ENCODE results near the gene BAHCC1.

BAHCC1 gene

DNA sequence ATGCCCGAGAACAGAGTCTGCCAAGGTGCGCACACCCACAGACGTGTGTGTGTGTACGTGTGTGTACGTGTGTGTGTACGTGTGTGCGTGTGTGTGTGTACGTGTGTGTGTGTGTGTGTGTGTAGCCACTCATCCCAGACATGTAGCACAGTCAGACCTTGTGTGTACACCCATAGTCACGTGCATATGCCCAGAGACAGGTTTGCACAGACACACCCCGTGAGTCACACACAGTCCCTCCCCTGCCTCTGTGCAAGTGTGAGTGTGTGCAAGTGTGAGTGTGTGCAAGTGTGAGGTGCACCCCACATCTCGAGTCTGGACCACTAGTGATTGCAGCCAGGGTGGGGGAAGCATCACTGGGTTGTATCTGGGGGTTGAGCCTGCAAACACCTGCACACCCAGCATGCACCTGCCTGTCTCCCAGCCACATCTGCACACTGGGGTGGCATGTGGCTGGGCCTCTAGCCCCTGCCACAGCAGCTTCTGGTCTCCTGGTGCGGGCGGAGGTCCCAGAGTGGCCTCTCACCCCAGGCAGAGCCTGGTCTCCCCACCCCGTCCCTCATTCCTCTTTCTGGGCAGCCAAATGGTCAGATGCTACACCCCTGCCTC is 23.6 kb downstream of the BAHCC1 start:
- TF ChIP-seq, protein P1, sequence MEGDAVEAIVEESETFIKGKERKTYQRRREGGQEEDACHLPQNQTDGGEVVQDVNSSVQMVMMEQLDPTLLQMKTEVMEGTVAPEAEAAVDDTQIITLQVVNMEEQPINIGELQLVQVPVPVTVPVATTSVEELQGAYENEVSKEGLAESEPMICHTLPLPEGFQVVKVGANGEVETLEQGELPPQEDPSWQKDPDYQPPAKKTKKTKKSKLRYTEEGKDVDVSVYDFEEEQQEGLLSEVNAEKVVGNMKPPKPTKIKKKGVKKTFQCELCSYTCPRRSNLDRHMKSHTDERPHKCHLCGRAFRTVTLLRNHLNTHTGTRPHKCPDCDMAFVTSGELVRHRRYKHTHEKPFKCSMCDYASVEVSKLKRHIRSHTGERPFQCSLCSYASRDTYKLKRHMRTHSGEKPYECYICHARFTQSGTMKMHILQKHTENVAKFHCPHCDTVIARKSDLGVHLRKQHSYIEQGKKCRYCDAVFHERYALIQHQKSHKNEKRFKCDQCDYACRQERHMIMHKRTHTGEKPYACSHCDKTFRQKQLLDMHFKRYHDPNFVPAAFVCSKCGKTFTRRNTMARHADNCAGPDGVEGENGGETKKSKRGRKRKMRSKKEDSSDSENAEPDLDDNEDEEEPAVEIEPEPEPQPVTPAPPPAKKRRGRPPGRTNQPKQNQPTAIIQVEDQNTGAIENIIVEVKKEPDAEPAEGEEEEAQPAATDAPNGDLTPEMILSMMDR (IDR thresholded peaks at IDR 0.05; ENCODE audit: borderline replicate concordance, insufficient read depth, low read depth, low read length): no peak
- no peak overlapping the region for H3K4me3 ChIP-seq (ENCODE audit: low read depth, low read length)

DNA sequence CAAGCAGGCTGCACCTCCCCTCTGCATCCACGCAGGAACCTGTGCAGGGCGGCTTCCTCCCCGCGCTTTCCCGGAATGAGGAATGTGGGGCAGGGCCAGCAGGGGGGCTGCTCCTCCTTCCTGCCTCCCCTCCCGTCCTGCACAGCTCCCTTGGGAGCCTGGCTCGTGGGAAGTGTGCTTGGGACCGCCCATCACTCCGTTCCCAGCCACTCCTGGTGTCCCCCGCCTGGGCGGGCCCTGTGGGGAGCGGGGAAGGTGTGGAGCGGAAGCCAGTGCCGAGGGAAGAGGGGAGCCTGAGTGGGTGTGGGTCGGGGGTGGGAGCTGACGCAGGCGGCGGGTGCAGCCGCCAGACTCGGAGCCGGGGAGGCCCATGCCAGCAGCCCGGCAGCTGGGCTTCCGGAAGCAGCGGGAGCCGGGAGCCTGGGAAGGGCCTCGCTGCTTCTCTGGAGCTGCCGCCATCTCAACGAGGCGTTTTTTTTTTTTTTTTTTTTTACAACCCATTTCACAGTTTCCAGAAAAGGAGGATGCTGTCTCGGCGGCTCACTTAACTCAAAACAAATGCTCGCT is 24.1 kb downstream of the BAHCC1 start:
- TF ChIP-seq, protein P1 (IDR thresholded peaks at IDR 0.05; ENCODE audit: borderline replicate concordance, insufficient read depth, low read depth, low read length): no peak
- no peak overlapping the region for H3K4me3 ChIP-seq (ENCODE audit: low read depth, low read length)

DNA sequence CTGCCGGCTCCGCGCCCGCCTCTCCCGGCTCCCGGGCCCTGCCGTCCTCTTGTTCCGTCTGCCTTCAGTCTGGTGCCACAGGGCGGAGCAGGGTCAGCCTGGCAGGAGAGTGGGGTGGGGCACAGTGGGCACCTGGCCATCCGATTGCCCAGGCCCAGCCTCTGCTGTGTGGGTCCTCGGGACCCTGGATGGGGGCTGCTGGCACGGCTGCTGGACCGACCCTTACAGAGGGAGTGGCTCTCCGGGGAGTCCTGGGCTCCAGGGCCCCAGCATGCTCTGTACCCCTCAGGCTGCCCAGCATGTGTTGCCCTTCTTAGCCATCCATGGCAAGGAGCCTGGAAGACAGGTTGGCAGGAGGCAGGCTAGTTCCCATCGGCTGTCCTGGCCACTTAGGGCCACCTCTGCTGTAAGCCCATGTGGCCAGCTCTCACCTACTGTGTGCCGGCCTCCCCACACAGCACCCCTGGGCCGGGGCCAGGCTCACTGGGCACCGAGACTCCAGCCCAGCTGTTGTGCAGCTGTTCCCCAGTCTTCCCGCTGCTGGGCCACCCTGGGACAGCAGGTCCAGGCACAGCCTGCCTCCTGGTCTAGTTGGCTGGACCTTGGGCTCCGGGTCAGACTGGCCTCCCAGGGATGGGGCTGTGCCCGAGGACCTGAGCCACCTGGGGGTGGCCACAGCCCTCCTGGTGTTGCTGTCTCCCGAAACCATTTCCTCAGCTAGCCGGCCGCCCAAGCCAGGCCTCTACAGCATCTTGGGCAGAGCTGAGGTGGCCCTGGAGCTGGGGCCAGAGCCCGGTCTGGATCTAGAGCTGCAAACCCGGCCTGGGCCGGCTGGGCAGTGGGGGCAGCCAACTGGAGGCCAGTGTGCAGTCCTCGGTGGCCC is 24.9 kb downstream of the BAHCC1 start:
- TF ChIP-seq, protein P1 (IDR thresholded peaks at IDR 0.05; ENCODE audit: borderline replicate concordance, insufficient read depth, low read depth, low read length): no peak
- H3K4me3 ChIP-seq (ENCODE audit: low read depth, low read length): no peak overlapping the region

DNA sequence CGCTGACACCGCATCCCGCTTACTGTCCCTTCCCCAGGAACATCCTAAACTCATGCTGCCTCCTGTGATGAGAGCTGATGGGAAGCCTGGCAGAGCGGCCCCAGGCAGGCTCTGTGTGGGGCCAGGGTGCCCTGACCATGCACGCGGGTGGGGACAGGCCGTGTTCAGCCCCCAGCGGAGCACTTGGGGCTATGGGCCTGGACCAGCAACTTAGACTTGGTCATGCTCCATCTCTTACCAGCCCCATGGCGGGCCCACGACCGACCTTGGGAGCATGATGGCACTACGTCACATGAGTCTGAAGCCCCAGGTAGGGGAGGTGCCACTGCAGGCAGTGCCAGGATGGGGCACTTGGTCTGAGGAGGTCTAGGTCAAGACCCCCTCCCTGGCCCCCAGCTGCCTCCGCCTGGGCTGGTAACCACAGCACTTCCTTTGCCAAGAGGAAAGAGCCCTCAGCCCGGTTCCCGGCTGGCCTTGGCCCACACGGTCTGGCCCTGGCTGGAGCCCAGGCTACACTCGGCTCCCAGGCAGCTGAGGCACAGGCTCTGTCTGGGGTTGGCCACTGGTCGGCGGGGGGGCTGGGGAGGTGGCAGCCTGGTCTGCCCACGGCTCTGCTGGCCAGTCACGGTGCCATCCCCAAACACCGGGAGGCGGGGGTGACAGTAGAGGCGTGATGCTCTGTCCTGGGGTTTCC is 25.7 kb downstream of the BAHCC1 start:
- H3K4me3 ChIP-seq (ENCODE audit: low read depth, low read length): no peak overlapping the region
- TF ChIP-seq, protein P1 (IDR thresholded peaks at IDR 0.05; ENCODE audit: borderline replicate concordance, insufficient read depth, low read depth, low read length): no peak

DNA sequence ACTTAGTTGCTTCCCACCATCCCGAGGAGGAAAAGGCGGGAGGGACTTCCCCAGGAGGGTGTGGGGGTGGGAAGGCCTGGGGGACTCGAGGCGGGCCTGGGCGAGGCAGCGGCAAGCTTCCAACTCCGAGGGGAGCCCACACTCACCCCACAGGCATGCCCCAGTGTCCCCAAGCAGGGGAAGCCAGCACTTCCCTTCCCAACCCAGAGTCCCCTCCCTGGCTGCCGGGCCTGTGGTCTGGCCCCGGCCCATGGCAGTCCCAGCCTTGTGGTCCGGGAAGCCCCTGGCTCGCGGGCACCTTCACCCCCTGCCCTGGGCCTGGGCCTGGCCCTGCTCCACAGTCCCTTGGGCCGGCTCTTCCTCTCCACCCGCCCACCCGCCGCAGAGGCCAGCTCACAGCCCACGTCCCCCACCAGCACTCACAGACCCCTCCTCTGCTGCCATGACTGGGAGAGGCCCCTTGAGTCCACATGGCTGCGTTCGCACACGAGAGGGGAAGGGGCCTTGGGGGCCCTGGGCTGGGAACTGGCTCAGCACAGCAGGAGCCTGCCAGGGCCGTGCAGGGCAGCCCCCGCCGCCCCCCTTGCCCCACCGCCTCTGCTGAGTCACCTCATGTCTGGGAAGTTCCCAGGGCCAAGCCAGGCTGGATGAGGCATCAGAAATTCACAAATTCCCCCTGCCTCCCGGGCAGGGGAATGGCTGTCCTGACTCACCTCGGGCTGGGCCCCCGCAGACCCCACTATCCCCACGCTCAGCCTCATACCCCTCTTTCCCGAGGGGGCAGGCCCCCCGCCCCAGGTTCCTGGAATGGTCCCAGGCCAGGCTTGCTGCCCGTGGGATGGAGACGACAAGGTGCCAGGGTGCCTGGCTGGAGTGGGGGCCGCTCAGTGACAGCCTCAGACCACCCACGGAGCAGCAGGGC is 27.8 kb downstream of the BAHCC1 start:
- TF ChIP-seq, protein P1 (IDR thresholded peaks at IDR 0.05; ENCODE audit: borderline replicate concordance, insufficient read depth, low read depth, low read length): no peak
- H3K4me3 ChIP-seq (ENCODE audit: low read depth, low read length): no peak overlapping the region

DNA sequence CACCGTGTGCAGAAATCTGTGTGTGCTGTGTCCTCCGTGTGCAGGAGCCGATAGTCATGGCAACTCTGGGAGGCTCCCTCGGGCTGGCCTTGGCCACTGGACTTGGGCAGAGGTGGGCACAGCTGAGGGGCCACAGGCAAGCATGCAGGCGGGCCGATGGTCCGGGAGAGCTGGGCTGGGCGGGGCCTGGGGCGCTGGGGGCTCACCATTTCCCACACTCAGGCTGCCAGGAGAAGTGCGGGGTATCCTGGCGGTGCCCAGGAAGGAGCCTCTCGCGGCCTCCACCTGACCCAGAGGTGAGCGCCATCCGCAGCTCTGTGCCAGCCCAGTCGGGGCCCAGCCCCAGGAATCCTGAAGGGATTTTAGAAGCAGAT is 28.4 kb downstream of the BAHCC1 start:
- TF ChIP-seq, protein P1 (IDR thresholded peaks at IDR 0.05; ENCODE audit: borderline replicate concordance, insufficient read depth, low read depth, low read length): no peak
- H3K4me3 ChIP-seq (ENCODE audit: low read depth, low read length): no peak overlapping the region
